Stimulated activated CD4-positive, alpha-beta T cell treated with anti-CD3 and anti-CD28 coated beads, TNF-alpha, amount 100 ng/mL, for 4 hours (primary cell): Measurements from ENCODE around the gene C1orf74.

ENCODE experiments used
- DNase-seq, 3 experiments: peaks; one replicate each; pipeline ENCODE4 v3.0.0-alpha.2; 2020; ENCODE audit warnings: low read depth in 3 of 3

C1orf74 gene

GRCh38 chr1:209746451-209747165 is 37.8 kb downstream of the C1orf74 start:
- DNase-seq = no peak

- DNase-seq = no peak
Observed at GRCh38 chr1:209743145-209743482, 41.2 kb downstream of the C1orf74 start.

DNA sequence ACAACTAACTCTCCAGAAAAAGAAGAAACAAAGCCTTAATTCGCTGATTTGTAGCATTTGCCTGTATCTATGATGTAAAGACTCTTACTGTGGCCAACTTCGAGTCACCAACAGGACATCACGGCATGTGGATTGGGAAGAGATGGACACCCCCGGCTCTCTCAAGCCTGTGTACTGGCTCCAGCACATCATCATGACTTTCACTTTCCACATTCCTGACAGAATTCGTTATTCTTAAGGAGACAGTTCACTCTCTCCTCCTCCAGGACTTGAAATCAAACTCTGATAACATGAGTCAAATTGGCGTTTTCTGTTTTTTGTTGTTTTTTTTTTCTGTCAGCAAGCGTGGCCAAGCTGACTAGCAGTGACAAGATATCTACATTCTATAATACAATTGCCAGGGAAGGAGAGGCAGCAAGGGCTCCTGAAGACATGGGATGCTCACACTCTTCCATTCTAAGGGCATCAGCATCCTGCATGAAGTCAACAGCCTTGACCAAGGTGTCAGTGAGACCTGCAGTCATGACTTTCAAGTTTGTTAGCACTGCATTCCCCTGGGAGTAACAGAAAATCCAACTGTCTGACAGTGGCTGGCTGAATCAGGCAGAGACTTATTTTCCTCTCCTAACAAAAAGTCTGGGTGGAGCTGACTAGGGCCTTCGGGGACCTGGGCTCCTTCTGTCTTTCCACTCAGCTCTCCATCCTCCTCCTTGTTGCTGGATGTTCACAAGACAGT is 41.8 kb downstream of the C1orf74 start:
- no peak for DNase-seq

DNA sequence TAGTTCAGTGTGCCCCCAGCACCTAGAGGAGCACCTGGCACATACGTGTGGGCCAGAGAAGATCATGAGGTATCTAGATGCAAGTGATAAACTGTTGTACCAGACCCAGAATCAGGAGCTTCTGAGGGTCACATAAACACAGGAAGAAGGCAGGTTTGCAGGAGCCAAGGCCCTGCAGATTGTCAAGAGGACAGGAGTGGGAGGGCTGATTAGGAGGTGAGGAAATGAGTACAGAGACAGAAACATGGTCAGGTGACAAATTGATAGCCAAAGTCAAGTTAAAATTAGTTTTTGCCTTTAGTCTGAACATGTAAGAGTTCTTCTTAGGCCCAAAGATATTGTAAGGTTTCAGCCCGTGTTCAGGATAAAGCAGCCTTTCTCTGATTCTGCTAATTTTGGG is 42.5 kb downstream of the C1orf74 start:
- DNase-seq = no peak

DNA sequence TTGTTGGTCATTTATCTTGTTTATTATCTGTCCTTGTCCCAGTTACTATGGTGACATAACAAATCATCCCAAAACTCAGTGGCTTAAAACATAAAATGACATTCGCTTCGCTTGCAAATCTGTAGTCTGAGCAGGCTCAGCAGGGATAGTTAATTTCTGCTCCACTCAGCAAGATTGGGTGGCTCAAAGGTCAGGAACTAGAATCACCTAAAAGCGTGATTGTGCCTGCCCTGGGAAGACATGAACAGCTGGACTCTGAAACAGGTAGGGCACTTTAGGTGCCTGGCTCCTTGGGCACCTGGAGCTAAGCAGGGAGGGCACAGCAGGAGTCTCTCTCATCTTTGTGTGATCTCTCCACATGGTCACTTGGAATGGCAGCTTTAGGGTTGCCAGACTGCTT is 43.2 kb downstream of the C1orf74 start:
- no peak for DNase-seq

DNA sequence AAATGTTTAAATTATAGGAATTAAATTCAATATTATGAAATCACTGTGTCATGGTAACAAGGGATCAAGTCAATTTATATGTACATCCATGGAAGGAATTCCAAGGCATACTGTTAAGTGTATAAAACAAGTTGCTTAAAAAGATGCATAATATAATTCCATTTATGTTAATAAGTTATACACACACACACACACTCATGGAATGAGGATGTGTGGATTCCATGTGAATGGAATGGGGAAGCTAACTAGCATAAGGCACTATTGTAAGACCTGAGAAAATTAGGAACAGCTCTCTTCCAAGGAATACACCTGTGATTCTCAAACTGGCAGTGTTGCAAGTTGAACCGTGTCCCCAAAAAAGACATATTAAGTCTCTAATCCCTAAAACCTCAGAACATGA is 46.1 kb downstream of the C1orf74 start:
- no peak for DNase-seq

GRCh38 chr1:209737118-209737505 is 47.2 kb downstream of the C1orf74 start:
- no peak for DNase-seq

- DNase-seq = no peak
Observed at GRCh38 chr1:209736490-209737117, 47.8 kb downstream of the C1orf74 start.

DNA sequence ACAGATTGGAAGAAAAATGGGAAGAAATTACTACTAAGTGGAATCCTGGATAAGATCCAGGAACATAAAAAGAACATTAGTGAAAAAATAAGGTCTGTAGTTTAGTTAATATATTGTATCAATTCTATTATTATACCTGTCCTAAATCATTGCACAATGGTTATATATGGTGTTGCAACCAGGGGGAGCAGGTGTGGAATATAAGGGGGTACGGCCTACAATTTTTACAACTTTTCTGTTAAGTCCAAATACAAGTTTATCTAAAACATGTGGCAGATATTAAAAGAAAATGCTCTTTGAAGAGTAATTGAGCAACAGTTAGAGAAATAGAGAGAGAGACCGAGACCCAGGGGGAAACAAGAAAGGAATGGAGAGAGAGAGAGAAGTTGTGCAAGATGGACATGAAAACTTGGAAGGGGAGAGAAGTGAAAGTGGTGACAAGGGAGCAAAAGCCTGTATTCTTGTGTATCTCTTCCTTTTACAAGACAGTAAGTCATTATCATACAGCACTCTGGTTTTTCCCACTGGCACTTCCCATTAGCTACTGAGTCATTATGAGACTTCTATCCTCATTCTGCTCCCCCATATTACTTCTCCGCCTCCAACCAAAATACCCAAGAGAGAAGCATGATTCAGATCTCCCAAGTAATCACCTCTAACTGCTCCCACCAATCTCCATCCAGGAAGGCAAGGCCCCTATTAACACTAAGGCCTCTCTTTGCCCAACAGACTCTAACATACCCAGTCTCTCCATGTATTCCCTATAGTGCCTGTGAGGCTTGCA is 50.8 kb downstream of the C1orf74 start:
- no peak for DNase-seq

DNA sequence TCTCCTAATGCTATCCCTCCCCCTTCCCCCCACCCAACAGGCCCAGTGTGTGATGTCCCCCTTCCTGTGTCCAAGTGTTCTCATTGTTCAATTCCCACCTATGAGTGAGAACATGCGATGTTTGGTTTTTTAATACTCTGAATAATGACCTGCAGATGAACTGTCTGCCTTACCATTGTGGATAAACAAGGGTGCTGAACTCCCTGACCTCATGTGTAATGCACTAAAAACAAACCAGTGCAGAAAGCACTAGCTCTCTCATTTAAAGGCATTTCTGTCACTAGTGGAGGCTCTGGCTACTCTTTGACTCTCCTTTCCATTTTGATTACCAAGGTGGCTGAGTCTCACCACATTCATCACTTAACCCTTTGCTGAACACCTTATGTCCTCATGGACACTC is 51.6 kb downstream of the C1orf74 start:
- DNase-seq = no peak

- no peak for DNase-seq
Observed at GRCh38 chr1:209729436-209729835, 54.9 kb downstream of the C1orf74 start.
